DMS79 (cell line): ENCODE measurements around the gene ZCCHC2.
A peak's percentile ranks its signal among the peaks of the same experiment; 100 is the strongest.

ENCODE experiments used
- DNase-seq: peaks from one replicate; lab custom pipeline; 2025; lab: John Stamatoyannopoulos, UW

Gene ZCCHC2

DNA sequence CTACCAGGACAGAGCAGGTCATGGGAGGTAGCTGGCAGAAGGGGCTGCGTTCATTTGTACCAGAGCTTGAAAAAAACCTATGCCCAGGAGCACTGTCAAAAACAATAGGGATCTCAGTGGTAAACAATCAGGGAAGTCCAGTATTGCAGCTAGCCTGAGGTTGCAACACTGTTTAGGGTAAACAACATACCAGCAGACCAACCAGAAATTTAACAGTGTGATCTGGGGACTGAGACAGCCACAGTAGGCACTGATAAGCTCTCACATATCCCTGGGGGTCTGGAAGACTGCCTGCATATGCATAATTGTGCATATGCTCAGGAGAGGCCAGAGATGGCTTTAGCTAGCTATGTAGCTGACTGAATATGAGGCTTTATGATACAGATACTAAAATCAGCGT is 12.0 kb upstream of the ZCCHC2 start:
- DNase-seq: no peak

DNA sequence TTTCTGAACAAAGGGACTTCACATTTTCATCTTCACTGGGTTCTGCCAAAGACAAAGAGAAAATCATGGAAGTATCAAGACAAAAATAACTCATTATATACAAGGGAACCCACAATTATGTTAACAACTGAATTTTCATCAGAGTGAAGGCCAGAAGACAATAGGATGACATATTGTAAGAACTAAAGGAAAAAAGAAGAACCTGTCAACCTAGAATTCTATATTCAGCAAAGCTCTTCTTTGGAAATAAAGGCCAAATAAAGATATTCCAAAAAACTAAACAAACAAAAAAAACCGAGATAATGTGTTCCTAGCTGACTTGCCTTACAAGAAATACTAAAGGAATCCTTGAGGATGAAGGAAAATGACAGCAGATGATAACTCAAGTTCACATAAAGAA is 10.3 kb upstream of the ZCCHC2 start:
- no peak for DNase-seq

DNA sequence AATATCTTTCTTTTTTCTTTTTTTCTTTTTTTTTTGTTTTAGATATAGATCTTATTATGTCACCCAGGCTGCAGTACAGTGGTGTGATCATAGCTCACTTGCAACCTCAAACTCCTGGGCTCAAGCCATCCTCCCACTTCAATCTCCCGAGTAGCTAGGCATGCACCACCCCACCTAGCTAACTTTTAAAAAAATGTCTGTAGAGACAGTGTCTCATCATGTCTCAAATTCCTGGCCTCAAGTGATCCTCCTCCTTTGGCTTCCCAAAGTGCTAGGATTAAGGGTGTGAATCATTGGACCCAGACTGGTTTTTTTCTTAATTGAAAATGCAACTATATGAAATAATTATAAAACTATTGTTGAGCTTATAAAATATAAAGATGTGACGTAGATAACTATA is 9.8 kb upstream of the ZCCHC2 start:
- DNase-seq: no peak

DNA sequence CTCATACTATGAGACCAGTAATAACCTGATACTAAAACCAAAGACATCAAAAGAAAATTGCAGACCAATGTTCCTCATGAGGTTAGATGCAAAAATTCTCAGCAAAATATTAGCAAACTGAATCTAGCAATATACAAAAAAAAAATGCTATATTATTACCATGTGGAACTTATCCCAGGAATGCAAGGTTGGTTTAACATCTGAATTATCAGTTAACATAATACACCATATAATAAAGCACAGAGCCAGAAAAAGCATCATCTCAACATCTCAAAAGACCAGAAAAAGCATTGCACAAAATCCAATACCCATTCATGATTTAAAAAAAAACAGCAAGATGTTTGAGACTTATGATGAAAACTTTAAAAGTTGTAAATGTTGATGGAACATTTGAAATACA is 8.3 kb upstream of the ZCCHC2 start:
- DNase-seq: no peak

DNA sequence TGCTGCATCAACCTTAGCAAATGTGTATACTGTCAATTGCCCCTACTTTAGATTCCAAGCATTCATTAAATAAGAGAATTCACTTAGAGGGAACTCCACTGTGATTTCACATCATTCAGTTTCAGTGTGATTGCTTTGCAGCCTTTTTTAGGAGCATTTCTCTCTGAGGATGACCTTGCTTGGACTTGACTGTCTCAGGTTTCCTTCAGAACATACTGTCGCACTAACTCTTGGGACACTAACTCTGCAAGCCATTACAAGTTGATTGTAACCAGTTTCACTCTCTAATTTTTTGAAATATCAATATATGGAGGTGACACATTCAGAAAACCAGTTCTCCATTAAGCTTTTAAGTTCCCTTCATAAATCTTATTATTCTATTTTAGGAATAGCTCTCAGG is 6.6 kb upstream of the ZCCHC2 start:
- no peak for DNase-seq

DNA sequence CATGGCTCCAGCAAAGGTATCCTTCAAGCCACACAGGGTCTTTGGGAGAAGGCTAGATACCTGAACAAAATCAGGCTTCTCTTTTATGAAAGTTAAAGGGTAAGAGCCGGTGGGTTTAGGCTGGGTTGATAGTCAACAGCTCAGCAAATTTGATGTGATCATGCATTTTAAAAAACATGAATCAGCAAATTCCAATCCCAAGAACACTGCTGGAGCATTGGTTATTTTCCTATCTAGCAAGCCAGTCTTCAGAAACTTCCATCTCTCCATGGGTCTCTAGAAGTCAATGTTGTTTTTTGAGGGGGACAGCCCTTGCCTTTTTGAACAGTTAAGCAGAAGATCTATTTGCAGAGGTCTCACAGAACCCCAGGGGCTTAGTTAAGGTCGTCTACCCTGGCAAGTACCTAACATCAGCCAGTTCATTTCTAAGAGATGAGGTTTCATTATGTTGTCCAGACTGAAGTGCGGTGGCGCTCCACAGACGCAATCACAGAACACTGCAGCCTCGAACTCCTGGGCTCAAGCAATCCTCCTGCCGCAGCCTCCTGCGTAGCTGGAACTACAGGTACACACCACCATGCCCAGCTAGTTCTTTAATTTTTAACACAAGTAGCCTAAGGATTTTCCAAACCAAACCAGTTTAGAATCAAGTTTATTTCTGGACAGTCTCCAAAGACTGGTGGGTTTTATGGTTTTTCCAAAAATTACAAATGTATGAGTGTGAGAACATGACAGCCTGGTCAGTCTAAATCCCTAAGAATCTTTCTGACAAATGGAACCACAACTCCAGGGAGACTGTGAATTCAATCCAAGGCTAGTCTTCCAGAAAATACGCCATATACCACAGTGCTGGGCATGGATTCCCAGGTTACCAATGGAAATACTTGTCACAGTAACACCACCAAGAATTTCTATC is 4.1 kb upstream of the ZCCHC2 start:
- DNase-seq: no peak

DNA sequence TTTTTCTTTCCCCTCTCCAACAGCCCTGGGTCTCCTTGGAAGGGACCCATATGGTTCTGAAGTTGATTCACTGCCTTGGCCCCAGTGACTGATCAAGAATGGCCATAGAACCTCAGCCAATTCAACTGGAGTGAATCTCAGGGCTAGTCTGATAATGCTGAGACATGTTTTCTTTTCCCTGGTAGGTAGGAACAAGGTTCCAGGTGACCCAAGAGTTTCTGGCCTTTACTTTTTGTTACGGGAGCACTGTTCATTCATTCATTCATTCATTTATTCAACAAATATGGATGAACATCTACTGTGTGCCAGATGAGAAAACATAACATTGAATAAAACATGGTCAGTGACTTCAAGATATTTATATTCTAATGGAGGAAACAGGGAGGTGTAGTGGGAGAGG is 3.1 kb upstream of the ZCCHC2 start:
- DNase-seq: no peak

DNA sequence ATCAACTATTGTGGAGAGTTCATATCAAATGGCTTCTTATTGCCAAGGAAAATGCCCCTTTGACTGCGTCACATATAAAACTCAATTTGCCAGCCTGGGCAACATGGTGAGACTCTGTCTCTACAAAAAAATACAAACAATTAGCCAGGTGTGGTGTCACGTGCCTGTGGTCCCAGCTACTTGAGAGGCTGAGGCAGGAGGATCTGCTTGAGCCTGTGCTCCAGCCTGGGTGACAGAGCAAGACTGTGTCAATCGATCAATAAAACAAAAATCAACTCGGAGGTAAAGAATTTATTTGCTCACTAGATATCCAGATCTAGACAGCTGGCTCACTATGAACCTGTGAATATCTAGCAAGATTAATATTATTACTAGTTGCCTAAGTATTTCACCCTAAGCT is 1.7 kb upstream of the ZCCHC2 start:
- DNase-seq: no peak

DNA sequence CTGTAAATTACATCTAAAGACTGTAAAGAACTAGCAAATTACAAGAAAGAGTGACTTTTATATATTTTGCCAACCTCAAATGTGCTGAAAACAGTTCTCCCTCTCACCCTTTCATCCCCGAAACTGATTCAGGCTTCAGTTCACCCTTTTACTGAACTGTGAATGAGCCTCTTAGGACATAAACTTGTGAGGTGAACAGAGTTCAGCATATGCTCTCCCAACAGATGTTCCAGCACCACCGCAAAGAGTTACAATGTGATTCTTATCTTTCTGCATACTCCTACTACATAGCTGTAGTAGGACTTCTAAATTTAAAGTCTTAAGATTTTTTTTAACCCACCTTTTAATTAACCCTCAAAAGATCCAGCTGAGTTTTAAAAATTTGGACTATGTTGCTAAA is 1.2 kb upstream of the ZCCHC2 start:
- no peak for DNase-seq

DNA sequence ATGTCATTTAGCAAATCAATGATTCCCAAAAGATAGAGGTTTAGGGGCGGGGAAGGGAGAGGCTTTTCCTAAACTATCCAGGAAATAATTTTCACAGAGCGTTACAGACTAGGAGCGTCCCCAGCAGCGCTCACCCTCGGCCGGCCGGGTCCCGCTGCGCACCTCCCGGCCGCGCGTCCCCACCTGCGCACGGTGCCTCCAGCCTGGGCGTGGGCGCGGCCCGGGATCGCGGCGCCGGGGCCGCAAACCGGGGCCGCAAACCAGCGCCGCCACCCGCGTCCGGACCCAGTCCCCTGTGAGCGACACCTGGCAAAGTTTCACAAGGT is 684 bp upstream of the ZCCHC2 start:
- DNase-seq: no peak

DNA sequence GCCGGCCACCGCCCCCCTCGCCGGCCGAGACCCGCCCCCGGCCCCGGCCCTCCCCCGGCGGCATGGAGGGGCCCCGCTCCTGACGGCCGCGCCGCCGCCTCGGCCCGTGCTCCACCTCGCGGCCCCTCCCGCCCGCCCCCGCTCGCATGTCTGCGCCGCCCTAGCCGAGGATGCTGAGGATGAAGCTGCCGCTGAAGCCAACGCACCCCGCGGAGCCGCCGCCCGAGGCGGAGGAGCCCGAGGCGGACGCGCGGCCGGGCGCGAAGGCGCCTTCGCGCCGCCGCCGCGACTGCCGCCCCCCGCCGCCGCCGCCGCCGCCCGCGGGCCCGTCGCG is 397 bp downstream of the ZCCHC2 start:
- DNase-seq: no peak

DNA sequence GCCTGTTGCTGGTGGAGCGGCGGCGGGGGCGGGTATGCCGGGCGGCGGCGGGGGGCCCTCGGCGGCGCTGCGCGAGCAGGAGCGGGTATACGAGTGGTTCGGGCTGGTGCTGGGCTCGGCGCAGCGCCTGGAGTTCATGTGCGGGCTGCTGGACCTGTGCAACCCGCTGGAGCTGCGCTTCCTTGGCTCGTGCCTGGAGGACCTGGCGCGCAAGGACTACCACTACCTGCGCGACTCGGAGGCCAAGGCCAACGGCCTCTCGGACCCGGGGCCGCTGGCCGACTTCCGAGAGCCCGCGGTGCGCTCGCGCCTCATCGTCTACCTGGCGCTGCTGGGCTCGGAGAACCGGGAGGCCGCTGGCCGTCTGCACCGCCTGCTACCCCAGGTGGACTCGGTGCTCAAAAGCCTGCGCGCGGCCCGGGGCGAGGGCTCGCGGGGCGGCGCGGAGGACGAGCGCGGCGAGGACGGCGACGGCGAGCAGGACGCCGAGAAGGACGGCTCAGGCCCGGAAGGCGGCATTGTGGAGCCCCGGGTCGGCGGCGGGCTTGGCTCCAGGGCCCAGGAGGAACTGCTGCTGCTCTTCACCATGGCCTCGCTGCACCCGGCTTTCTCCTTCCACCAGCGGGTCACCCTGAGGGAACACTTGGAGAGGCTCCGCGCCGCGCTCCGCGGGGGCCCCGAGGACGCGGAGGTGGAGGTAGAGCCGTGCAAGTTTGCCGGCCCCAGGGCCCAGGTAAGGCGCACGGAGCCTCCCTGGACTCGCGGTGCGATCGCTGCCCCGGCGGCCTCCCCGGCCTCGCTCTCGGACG is 1.0 kb downstream of the ZCCHC2 start:
- no peak for DNase-seq

DNA sequence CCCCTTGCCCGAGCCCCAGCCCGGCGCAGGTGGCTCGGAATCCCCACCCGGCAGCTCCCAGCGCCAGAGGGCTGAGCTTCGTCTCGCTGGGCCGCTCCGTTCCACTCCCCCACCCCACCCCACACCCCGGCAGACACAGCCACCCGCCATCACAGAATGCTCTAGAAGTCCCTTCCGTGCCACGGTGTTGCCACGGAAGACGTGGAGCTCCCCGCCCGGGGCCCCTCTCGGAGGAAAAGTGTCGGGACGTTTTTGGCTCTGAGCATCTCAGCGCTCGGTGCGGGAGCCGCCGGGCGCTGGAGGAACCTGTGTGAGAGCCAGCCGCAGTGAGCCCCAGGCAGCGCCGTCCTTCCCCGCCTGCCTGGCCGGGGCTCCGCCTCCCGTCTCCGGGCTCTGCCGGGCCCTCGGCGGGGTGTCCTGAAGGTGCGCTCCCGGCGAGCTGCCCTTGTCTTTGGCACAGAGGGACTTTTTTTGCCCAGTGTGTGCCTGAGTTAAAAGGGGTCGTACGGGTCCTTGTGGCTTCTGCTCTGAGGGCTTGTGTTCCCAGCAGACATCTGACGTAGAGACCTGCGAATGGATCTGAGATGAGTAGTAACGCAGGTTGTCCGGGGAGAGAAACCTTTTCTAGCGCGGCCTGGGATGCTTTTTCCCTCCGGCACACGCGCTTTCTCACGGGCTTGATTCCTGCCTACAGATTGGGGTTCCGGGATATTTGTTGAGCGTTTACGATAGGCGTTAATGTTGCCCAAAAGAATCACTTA is 1.8 kb downstream of the ZCCHC2 start:
- DNase-seq: peak; percentile 44

DNA sequence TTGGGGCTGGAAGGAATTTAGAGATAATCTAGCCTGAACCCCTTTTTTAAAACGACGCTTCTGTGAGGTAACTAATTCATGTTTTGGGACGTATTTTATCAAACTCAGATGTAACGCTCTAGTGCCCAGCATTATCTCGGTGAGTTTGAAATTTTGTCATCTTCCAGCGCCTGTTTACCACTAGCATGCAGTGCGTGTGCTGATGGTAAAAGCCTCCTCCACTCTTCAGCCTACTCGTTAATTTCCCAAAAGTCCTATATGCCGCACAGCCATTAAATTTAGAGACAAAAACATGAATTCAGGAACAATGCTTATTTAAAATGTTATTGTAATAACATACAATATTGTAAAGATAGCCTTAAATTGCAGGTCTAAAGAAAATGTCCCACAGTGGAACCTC is 2.8 kb downstream of the ZCCHC2 start:
- DNase-seq: no peak

DNA sequence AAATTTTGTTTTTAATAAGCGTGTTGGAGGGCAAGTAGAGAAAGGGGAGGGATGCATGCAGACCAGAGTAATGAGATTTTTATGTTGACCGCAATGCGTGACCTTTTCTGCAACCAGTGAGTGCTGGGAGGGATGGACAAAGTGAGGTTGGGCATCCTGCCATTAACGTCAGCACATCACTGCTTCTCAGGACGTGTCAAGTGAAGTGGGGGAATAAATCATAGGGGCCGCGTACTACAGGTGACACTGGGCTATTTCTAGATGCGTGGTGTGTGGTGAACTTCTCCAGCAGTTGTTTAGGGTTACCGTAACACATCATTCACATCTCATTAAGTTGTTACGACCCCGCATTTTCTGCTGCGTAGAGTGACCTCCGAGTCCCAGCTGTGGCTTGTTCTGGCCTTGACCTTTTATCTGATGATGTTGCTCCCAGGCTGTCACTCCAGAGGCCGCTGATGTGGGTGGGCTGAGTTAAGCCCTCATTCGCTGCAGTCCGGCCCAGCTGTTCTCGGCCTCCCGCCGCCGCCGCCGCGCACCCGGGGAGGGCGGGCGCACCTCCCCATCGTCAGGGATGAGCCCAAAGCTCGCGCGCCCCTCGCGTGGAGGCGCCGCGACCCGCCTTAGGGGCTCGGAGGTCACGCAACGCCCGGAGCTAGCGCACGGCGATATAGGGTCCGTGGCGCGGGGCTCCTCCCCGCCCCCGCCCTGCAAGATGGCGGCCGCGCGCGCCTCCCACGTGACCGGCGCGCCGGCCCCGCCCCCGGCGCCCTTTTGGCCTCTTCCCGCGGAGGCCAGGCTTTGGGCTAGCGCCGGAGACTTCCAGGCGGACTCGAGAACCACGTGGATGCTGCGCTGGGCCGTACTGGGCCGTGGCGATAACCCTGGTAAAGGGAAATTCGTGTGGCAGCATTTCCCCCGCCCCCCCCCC is 3.5 kb downstream of the ZCCHC2 start:
- peak; percentile 45 for DNase-seq

DNA sequence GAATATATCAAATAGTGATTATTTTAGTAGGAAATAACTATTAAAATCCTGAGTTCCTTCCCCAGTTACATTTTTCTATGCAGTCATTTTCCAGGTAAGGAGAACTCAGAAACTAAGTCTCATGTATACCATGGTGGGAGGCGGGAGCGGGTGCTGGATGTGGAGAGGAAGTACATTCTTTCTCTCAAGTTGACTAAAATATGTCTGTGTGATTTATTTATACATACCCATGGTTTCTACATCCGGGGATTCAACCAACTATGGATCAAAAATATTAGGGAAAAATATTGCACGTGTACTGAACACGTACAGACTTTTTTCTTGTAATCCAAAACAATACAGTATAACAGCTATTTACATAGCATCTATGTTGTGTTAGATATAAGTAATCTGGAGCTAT is 6.8 kb downstream of the ZCCHC2 start:
- DNase-seq: no peak

DNA sequence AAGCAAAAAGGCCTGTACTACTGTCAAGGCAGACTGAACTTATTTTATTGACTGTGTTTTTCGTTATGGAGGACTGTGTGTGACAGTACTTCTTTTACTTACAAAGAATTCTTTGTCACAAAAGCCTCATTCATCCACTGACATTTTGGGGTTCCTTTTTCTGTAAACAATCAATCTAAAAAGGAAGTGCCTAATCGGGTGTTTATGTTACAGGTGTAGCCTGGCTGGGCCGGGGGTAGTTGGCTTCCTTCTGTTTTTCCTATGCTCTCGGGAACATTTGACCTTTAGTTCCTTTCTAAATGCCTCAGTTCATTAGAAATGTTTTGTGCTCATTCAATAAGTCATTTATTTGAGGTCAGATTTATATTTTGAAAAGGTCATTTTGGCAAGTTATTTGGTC is 8.3 kb downstream of the ZCCHC2 start:
- no peak for DNase-seq

DNA sequence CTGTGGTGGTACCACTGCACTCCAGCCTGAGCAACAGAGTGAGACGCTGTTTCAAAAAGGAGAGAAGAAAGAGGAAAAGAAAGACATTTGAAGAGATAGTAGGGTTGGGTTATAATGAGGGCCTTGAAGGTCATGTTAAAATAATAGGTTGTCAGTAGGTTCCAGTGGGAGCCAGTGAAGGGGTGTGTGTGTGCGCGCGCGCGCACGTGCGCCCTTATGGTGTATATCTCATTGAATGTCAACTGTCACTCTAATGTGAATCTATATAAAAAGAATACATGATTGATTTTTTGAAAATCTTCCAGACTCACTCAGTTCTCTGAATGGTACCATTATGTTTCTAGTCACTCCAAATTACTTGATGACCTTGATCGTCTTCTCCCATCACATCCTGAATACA is 9.1 kb downstream of the ZCCHC2 start:
- DNase-seq: no peak

DNA sequence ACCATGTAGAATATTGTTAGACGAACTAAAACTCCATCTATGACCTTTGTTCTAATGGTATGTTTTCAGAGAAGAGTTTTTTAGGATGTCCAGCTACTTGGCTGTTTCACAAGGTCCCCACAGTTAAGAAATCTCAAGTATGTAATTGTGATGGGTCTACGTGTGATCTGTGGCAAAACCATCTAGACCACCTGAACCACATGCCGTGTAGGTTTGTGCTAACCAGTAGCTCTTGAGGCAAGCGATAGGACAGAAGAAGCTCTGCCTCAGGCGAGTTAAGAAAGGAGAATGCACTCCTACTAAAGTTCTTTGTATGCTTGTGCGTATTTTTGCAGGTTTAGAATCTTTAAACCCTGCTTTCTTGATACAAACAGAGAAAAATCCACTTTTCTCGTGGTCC is 13.2 kb downstream of the ZCCHC2 start:
- DNase-seq: no peak

DNA sequence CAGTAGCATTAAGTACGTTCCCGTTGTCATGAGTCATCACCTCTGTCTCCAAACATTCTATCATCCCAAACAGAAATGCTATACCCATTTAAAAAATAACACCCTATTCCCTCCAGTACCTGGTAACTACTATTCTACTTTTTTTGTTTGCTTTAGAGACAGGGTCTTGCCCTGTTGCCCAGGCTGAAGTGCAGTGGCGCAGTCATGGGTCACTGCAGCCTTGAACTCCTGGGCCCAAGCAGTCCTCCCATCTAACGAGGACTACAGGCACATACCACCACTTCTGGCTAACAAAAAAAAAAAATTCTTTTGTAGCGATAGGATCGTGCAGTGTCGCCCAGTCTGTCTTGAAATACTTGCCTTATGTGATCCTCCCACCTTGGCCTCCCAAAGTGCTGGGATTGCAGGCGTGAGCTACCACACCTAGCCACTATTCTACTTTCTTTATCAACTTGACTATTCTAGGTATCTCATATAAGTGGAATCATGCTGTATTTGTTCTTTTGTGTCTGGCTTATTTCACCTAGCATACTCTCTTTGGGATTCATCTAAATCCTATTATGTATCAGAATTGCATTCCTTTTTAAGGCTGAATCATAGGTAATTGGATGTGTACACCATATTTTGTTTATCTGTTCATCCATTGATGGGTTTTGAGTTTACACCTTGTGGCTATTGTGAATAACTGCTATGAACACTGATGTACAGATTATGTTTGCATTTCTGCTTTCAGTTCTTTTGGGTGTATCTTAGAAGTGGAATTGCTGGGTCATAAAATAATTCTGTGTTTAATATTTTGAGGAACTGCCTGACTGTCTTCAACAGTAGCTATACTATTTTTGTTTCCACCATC is 14.4 kb downstream of the ZCCHC2 start:
- no peak for DNase-seq

DNA sequence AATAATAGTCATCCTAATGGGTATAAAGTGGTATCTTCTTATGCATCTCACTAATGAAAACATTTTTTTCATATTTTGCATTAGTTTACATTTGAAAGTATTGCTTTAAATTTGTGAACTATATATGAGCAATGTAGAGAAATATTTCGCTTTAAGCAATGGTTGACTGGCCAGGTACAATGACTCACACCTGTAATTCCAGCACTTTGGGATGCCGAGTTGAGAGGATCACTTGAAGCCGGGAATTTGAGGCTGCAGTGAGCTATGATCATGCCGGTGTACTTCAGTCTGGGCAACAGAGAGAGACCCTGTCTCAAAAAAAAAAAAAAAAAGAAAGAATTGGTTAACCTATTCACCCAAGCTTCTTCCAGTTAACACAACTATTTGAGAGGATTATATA is 15.1 kb downstream of the ZCCHC2 start:
- DNase-seq: no peak
